Nephron (organoid): ENCODE results near the gene ERGIC2.
"Not testable (repeated sequence)": the region's sequence is repeated elsewhere in the genome, so short reads cannot be mapped to it uniquely, and the experiment has no call there.

Experiments
- H3K27ac Mint-ChIP-seq, 3 experiments: 2 replicates each; pipeline ENCODE4 v1.8.0; 2020; ENCODE audit warnings: mixed read lengths in 3 of 3, mild to moderate bottlenecking in 2 of 3, moderate library complexity in 1 of 3
- H3K27me3 Mint-ChIP-seq: 2 replicates; pipeline ENCODE4 v1.8.0; 2021; ENCODE audit warnings: low read depth, mild to moderate bottlenecking, moderate library complexity, mixed read lengths
- H3K36me3 Mint-ChIP-seq: 2 replicates; pipeline ENCODE4 v1.8.0; 2020; ENCODE audit warnings: low read depth, mixed read lengths
- H3K4me1 Mint-ChIP-seq: 2 replicates; pipeline ENCODE4 v1.8.0; 2020; ENCODE audit warnings: mixed read lengths
- H3K4me3 Mint-ChIP-seq, 3 experiments: 2 replicates each; pipeline ENCODE4 v1.8.0; 2020; ENCODE audit warnings: mild to moderate bottlenecking in 3 of 3, mixed read lengths in 3 of 3, moderate library complexity in 2 of 3
- H3K9me3 Mint-ChIP-seq: 2 replicates; pipeline ENCODE4 v1.8.0; 2020; ENCODE audit warnings: mixed read lengths
- TF ChIP-seq, protein P1 (sequence below), 3 experiments: fragments of 200-600 bp; sonication (generic); IDR thresholded peaks; one replicate each; pipeline ENCODE4 v1.5.0; 2021; ENCODE audit warnings: antibody characterized with exemption in 3 of 3; ENCODE audit not compliant: unreplicated experiment in 3 of 3

The ERGIC2 gene

DNA sequence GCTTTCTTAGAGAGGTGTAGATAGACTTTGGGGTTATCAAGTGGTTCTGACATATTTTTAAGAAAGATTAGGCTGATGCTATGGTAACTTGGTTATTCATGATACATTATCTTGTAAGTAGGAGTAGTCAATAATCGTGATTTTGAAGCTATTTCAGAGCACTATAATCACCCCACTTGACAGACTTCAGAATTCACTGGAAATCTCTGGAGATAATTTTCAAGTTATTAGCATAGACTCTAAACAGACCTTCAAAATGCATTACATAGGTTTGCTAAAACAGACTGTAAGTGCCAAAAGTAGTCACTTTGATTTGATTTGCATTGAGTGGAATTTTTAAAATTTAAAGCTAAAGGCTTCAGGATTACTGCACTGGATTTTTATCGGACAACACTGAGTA is 74.3 kb downstream of the ERGIC2 start:
- TF ChIP-seq, protein P1, sequence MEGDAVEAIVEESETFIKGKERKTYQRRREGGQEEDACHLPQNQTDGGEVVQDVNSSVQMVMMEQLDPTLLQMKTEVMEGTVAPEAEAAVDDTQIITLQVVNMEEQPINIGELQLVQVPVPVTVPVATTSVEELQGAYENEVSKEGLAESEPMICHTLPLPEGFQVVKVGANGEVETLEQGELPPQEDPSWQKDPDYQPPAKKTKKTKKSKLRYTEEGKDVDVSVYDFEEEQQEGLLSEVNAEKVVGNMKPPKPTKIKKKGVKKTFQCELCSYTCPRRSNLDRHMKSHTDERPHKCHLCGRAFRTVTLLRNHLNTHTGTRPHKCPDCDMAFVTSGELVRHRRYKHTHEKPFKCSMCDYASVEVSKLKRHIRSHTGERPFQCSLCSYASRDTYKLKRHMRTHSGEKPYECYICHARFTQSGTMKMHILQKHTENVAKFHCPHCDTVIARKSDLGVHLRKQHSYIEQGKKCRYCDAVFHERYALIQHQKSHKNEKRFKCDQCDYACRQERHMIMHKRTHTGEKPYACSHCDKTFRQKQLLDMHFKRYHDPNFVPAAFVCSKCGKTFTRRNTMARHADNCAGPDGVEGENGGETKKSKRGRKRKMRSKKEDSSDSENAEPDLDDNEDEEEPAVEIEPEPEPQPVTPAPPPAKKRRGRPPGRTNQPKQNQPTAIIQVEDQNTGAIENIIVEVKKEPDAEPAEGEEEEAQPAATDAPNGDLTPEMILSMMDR (IDR thresholded peaks at IDR 0.05; ENCODE audit: unreplicated experiment in 3 of 3) = no peak
- Mint-ChIP-seq H3K4me1 (no peaks in the 10 kb centered on the region), H3K4me3 (no peak overlapping the region), H3K27me3 (no peaks in the 10 kb centered on the region), H3K36me3 (no peaks in the 10 kb centered on the region), H3K9me3 (no peaks in the 10 kb centered on the region), H3K27ac (no peak overlapping the region)

DNA sequence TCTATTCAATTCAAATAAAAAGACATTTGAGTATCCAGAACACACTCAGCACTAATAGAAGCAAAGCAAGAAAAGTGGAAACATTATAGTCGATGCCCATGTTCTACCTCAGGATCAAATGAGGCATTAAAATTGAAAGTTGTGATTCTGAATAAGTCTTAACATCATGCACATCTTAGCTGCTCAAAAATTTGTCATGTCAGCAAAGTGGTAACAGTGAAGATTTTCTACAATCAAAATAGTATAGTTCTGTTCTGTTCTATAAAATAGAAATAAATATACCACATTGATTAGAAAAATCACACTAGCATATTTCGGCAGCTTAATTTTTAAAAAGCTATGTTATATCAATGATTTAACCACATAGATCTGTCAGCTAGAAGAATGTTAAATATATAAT is 74.7 kb downstream of the ERGIC2 start:
- Mint-ChIP-seq H3K4me1 (no peaks in the 10 kb centered on the region), H3K4me3 (no peak overlapping the region), H3K9me3 (no peaks in the 10 kb centered on the region), H3K27ac (no peak overlapping the region), H3K36me3 (no peaks in the 10 kb centered on the region), H3K27me3 (no peaks in the 10 kb centered on the region)
- TF ChIP-seq, protein P1 (IDR thresholded peaks at IDR 0.05; ENCODE audit: unreplicated experiment in 3 of 3) = no peak

DNA sequence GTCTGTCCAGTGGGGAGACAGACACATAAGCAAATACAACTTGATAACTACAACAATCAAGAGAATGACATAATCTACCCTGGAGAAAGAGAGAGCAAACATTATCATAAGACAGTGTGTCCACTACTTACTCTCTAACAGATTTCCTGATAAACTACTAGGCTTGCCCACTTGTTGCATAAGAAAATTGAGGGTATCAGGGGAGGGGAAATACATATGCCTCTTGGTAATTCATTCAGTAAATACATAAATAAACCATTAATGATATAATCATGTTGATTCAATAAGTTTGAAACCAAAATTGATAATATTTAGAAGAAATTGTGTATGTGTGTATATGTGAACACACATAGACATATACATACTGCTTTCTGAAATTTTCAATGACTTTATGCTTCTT is 76.6 kb downstream of the ERGIC2 start:
- no peaks in the 10 kb centered on the region for H3K36me3 Mint-ChIP-seq
- H3K4me1 Mint-ChIP-seq = no peaks in the 10 kb centered on the region
- TF ChIP-seq, protein P1 (IDR thresholded peaks at IDR 0.05; ENCODE audit: unreplicated experiment in 3 of 3) = no peak
- no peaks in the 10 kb centered on the region for H3K9me3 Mint-ChIP-seq
- no peak overlapping the region for H3K4me3 Mint-ChIP-seq
- no peak overlapping the region for H3K27ac Mint-ChIP-seq
- no peaks in the 10 kb centered on the region for H3K27me3 Mint-ChIP-seq

DNA sequence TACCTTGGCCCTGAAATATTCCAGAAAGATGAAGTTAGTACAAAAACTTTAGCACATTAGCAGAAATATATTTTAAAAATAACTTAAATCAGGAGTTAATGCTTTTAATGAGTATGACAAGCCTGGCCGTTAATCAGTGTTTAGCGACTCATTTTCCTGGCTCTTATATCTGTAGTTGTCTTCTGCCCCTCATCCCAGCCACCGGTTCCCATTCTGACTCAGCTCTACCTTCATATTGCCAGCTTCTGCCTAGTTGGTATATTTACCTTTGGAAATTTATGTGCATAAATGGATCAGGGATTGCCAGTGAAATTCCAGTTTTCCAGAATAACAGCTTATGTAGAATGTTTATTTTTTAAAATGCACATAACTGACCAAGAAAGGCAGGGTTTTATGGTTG is 79.9 kb downstream of the ERGIC2 start:
- Mint-ChIP-seq H3K9me3 (no peaks in the 10 kb centered on the region), H3K36me3 (no peaks in the 10 kb centered on the region), H3K27me3 (no peaks in the 10 kb centered on the region), H3K4me3 (no peak overlapping the region), H3K27ac (no peak overlapping the region), H3K4me1 (no peaks in the 10 kb centered on the region)
- TF ChIP-seq, protein P1 (IDR thresholded peaks at IDR 0.05; ENCODE audit: unreplicated experiment in 3 of 3) = no peak

DNA sequence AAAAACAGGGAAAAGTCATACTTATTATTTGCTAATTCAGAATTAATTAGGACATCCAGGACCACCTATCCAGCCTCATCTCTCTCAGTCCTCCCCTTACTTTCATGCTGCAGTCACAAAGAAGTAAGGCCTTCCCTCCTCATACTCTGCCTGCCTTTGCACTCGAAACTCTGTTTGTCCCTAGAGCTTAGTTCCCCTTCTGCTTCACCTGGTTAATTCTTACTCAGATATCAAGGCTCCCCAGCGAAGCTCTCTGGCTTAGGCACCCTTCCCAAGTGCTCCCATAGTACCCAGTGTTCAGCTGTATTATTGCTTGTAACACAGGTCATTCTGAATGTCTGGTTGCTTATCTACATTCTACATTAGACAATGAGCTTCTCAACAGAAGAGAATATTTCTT is 81.3 kb downstream of the ERGIC2 start:
- TF ChIP-seq, protein P1 (IDR thresholded peaks at IDR 0.05; ENCODE audit: unreplicated experiment in 3 of 3) = no peak
- H3K27ac Mint-ChIP-seq = no peak overlapping the region
- H3K4me3 Mint-ChIP-seq = no peak overlapping the region
- no peaks in the 10 kb centered on the region for H3K4me1 Mint-ChIP-seq
- no peaks in the 10 kb centered on the region for H3K9me3 Mint-ChIP-seq
- H3K36me3 Mint-ChIP-seq = no peaks in the 10 kb centered on the region
- H3K27me3 Mint-ChIP-seq = no peaks in the 10 kb centered on the region

DNA sequence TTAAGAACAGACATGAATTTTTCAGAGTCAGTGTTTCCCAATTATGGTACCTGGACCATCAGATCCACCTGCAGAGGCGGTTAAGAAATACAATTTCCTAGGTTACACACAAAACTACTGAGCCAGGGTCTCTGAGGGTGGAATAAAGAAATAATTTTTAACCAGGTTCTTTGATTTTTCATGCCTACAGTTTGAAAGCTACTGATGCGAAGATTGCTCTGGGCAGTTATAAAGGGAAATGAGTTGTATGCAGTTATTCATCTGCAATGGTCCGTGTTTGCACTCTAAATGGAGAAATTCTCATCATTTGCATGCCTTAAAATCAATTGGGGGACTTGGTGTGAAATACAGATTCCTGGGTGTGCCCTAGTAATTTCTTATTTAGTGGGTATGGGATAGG is 89.7 kb downstream of the ERGIC2 start:
- H3K9me3 Mint-ChIP-seq = peaks cover 9% of the 10 kb centered on the region
- H3K27me3 Mint-ChIP-seq = no peaks in the 10 kb centered on the region
- H3K4me3 Mint-ChIP-seq = no peak overlapping the region

DNA sequence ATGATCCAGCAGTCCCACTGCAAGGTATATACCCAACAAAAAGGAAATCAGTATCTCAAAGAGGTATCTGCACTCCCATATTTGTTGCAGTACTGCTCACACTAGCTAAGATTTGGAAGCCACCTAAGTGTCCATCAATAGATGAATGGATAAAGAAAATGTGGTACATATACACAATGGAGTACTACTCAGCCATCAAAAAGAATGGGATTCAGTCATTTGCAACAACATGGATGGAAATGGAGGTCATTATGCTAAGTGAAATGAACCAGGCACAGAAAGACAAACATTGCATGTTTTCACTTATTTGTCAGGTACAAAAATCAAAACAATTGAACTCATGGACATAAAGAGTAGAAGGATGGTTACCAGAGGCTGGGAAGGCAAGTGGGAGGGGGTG is 90.5 kb downstream of the ERGIC2 start:
- H3K36me3 Mint-ChIP-seq, H3K27me3 Mint-ChIP-seq, H3K9me3 Mint-ChIP-seq, H3K4me3 Mint-ChIP-seq, H3K4me1 Mint-ChIP-seq: not testable (repeated sequence)
- peak overlapping the region in 1 of 3 experiments; percentile 11 for H3K27ac Mint-ChIP-seq

More for the DNA sequence above, 89.7 kb downstream of the ERGIC2 start:
- TF ChIP-seq, protein P1 (IDR thresholded peaks at IDR 0.05; ENCODE audit: unreplicated experiment in 3 of 3) = no peak
- Mint-ChIP-seq H3K27ac (peak overlapping the region; percentile 67 to 90 (median 75)), H3K36me3 (peaks cover 6% of the 10 kb centered on the region), H3K4me1 (no peaks in the 10 kb centered on the region)
